ENCODE measurements around the gene IQGAP3. TPM values are rescaled to one million over a fixed set of nuclear protein-coding genes. Genes with fewer than 3 reads are reported as not detected.
"Not testable (repeated sequence)": the region's sequence is repeated elsewhere in the genome, so short reads cannot be mapped to it uniquely, and the experiment has no call there.

IQGAP3 gene
- polyA plus RNA-seq, 1 experiment: 28.1 TPM

DNA sequence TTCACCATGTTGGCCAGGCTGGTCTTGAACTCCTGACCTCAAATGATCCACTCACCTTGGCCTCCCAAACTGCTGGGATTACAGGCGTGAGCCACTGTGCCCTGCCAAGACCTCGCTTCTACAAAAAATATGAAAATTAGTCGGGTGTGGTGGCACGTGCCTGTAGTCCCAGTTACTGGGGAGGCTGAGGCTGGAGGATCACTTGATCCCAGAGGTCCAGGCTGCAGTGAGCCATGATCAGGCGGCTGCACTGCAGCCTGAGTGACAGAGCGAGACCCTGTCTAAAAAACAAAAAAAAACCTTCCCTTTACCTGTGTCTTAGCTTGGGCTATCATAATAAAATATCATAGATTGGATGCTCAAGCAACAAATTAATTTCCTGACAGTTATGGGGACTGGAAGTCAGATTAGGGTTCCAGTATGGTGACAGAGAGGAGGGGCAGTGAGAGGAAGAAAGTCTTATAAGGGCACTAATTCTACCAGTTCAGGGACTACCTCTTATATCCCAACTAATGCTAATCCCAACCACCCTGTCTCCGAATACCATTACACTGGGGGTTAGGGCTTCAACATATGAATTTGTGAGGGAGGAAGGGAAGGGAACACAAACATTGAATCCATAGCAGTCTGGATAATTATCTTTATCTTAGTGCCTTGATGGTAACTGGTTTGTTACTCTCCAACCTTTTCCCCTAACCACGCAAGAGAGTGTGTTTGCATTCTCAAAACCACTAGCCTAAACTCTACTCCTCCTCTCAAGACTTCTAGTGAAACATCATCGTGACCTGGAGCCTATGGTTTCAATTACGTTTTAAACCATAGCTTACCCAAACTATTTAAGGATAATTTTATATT, 18.2 kb upstream of the IQGAP3 start:
- Histone ChIP-seq H3K27me3 (ENCODE audit: control insufficient read depth, insufficient read depth, low read length) (0 out of 2 replicates have a peak, but pooled peaks cover 2% of the 10 kb centered on the region), H3K4me3 (ENCODE audit: low read depth, low read length) (no peak overlapping the region), H3K36me3 (ENCODE audit: control insufficient read depth, insufficient read depth, low read length) (peaks cover 4% of the 10 kb centered on the region)
- TF ChIP-seq, protein P1, sequence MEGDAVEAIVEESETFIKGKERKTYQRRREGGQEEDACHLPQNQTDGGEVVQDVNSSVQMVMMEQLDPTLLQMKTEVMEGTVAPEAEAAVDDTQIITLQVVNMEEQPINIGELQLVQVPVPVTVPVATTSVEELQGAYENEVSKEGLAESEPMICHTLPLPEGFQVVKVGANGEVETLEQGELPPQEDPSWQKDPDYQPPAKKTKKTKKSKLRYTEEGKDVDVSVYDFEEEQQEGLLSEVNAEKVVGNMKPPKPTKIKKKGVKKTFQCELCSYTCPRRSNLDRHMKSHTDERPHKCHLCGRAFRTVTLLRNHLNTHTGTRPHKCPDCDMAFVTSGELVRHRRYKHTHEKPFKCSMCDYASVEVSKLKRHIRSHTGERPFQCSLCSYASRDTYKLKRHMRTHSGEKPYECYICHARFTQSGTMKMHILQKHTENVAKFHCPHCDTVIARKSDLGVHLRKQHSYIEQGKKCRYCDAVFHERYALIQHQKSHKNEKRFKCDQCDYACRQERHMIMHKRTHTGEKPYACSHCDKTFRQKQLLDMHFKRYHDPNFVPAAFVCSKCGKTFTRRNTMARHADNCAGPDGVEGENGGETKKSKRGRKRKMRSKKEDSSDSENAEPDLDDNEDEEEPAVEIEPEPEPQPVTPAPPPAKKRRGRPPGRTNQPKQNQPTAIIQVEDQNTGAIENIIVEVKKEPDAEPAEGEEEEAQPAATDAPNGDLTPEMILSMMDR (IDR thresholded peaks at IDR 0.05; ENCODE audit: insufficient read depth, low read depth, low read length): no peak
- no peak for DNase-seq (ENCODE audit: low read depth)
- CTCF ChIA-PET: interaction anchor here (0.6 to 2.6 kb wide), 13 partner anchors 9 to 234 kb away, joined by 3 to 16 read pairs (median 5); partner anchors contain the start of gene GPATCH4
- POLR2A ChIA-PET: no interaction called here

DNA sequence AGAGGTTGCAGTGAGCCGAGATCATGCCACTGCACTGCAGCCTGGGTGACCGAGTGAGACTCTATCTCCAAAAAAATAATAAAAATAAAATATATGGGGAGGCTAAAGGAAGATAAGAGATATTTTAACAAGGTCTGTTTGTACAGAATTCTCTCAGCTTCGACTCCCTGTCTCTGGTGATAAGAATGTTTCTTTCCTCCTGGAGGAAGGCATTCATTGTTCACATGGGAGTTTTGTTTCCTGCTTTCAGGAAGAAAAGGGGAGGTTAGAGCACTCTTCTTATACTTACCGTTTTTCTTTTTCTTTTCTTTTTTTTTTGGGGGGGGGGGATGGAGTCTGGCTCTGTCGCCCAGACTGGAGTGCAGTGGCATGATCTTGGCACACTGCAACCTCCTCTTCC, 17.2 kb upstream of the IQGAP3 start:
- Histone ChIP-seq H3K4me3 (ENCODE audit: low read depth, low read length) (no peak overlapping the region), H3K27me3 (ENCODE audit: control insufficient read depth, insufficient read depth, low read length) (0 out of 2 replicates have a peak, but pooled peaks cover 2% of the 10 kb centered on the region), H3K36me3 (ENCODE audit: control insufficient read depth, insufficient read depth, low read length) (no peaks in the 10 kb centered on the region; the same call in 1 of the 2 replicates)
- no peak for DNase-seq (ENCODE audit: low read depth)
- ChIA-PET CTCF (interaction anchor here (0.9 to 1.7 kb wide), 7 partner anchors 19 to 204 kb away, joined by 3 to 7 read pairs (median 3); partner anchors contain the start of gene NES), POLR2A (interaction anchor here (0.6 kb wide), 1 partner anchor 628 kb away, joined by 6 read pairs; no protein-coding TSS in a partner anchor)
- TF ChIP-seq, protein P1 (IDR thresholded peaks at IDR 0.05; ENCODE audit: insufficient read depth, low read depth, low read length): no peak

DNA sequence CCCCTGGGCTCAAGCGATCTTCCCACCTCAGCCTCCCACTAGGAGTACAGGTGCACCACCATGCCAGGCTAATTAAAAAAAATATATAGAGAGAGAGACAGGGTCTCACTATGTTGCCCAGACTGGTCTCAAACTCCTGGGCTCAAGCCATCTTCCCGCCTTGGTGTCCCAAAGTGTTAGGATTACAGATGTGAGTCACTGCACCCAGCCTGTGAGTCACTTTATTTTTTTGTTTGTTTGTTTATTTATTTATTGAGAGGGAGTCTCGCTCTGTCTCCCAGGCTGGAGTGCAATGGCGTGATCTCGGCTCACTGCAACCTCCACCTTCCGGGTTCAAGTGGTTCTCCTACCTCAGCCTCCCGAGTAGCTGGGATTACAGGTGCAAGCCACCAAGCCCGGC, 15.6 kb upstream of the IQGAP3 start:
- DNase-seq (ENCODE audit: low read depth): not testable (repeated sequence)
- CTCF ChIA-PET: interaction anchor here (1.7 kb wide), 1 partner anchor 90 kb away, joined by 5 read pairs; the partner anchor contains the start of gene NES

DNA sequence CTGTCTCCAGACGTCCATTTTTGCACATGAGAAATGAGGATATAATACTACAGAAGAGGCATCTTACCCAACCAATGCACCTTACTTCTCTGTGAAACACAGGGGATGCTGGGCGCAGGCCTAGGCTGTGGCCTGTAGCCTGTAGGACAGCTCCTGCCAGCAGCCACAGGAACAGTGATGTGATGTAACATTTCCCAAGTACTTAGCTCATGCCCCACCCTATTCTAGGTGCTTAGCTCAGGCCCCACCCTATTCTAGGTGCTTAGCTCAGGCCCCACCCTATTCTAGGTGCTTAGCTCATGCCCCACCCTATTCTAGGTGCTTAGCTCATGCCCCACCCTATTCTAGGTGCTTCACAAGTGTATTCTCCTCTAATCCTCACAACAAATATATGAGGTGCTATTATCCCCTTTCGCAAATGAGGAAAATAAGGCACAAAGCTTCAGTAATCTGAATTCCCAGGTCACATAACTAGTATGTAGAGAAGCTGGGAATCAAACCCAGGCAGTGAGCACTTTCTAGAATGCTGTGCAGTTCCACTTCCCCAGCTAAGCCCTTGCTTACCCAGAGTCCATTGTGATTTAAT, 14.6 kb upstream of the IQGAP3 start:
- ChIA-PET CTCF (interaction anchor here (0.8 to 2.6 kb wide), 5 partner anchors 16 to 202 kb away, joined by 3 to 14 read pairs (median 6); no protein-coding TSS in a partner anchor), POLR2A (no interaction called here)
- TF ChIP-seq, protein P1 (IDR thresholded peaks at IDR 0.05; ENCODE audit: insufficient read depth, low read depth, low read length): no peak
- Histone ChIP-seq H3K4me3 (ENCODE audit: low read depth, low read length) (no peak overlapping the region), H3K36me3 (ENCODE audit: control insufficient read depth, insufficient read depth, low read length) (no peaks in the 10 kb centered on the region), H3K27me3 (ENCODE audit: control insufficient read depth, insufficient read depth, low read length) (0 out of 2 replicates have a peak, but pooled peaks cover 2% of the 10 kb centered on the region)
- no peak for DNase-seq (ENCODE audit: low read depth)

More for the DNA sequence above, 15.6 kb upstream of the IQGAP3 start:
- POLR2A ChIA-PET; H3K27me3 ChIP-seq (ENCODE audit: control insufficient read depth, insufficient read depth, low read length); H3K4me3 ChIP-seq (ENCODE audit: low read depth, low read length); H3K36me3 ChIP-seq (ENCODE audit: control insufficient read depth, insufficient read depth, low read length): not testable (repeated sequence)

DNA sequence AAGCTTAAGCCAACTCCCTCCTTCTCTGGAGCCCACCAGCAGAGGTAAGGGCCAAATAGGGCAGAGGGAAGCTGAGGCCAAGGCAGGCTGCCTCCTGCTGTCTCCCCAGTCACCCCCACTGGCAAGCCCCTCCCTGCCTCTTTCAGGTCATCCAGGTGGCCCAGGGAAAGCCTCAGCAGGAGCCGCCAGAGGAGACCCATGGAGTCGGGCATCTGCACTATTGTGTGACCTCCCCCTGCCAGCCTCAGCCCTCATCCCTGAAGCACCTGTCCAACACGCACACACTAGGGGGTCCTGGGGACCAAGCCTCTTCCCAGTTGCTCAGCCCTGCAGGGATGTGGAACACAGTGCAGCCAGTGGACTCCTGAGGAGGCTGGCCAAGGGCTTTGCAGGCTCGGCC, 14.0 kb upstream of the IQGAP3 start:
- POLR2A ChIA-PET: no interaction called here
- no peak overlapping the region for H3K4me3 ChIP-seq (ENCODE audit: low read depth, low read length)

More for the DNA sequence above, 14.0 kb upstream of the IQGAP3 start:
- Histone ChIP-seq H3K27me3 (ENCODE audit: control insufficient read depth, insufficient read depth, low read length) (0 out of 2 replicates have a peak, but pooled peaks cover 2% of the 10 kb centered on the region), H3K36me3 (ENCODE audit: control insufficient read depth, insufficient read depth, low read length) (no peaks in the 10 kb centered on the region)
- CTCF ChIA-PET: interaction anchor here (0.8 to 2.6 kb wide), 9 partner anchors 15 to 201 kb away, joined by 3 to 14 read pairs (median 5); no protein-coding TSS in a partner anchor
- TF ChIP-seq, protein P1 (IDR thresholded peaks at IDR 0.05; ENCODE audit: insufficient read depth, low read depth, low read length): no peak
- DNase-seq (ENCODE audit: low read depth): no peak
